Upper lobe of right lung (tissue), 1 donor: ENCODE data around the gene SLC25A13. TPM values are rescaled to one million over a fixed set of nuclear protein-coding genes. Genes with fewer than 3 reads are reported as not detected.

Experiments
- ATAC-seq: fragments of 200-7000 bp; cut with Tn5 transposase; one replicate; pipeline ENCODE4 v1.9.1; 2020; ENCODE audit warnings: mild to moderate bottlenecking, moderate library complexity
- DNase-seq: peaks from one replicate; pipeline ENCODE4 v3.0.0-alpha.2; 2020
- H3K27ac ChIP-seq: fragments of 200-600 bp; one replicate; pipeline ENCODE4 v1.8.0; 2022
- H3K27me3 ChIP-seq: fragments of 200-600 bp; one replicate; pipeline ENCODE4 v1.8.0; 2022; ENCODE audit warnings: mild to moderate bottlenecking
- H3K36me3 ChIP-seq: fragments of 200-600 bp; one replicate; pipeline ENCODE4 v1.8.0; 2022
- H3K4me1 ChIP-seq: fragments of 200-600 bp; one replicate; pipeline ENCODE4 v1.8.0; 2022
- H3K4me3 ChIP-seq: fragments of 200-600 bp; one replicate; pipeline ENCODE4 v1.8.0; 2022; ENCODE audit warnings: mild to moderate bottlenecking
- H3K9me3 ChIP-seq: fragments of 200-600 bp; one replicate; pipeline ENCODE4 v1.8.0; 2022
- CTCF ChIP-seq: fragments of 200-600 bp; IDR thresholded peaks from one replicate; pipeline ENCODE4 v1.8.0; 2022; ENCODE audit warnings: antibody characterized with exemption
- intact Hi-C: fragments of 100-400 bp; cut with DNase I; formaldehyde crosslinking; loops from one replicate; pipeline ENCODE4 v1.11.0; 2022
- total RNA-seq: library from RNA; stranded (reverse); fragmentation: NEBNext Ultra II Directional; extraction: Animal tissue kit (Norgen Biotek cat#: 25700); gene quantifications from one replicate; pipeline ENCODE4 v1.2.1, GENCODE V29; 2021
- donor health status: DM: no; HTN: yes; CAD: no; lungs with severe emphysema.

SLC25A13 gene
- total RNA-seq, 1 donor from 2014 or later, result 34.5 TPM

- H3K9me3 ChIP-seq, result no peaks in the 10 kb centered on the region
- H3K4me3 ChIP-seq, result no peak overlapping the region
- no peaks in the 10 kb centered on the region for H3K27me3 ChIP-seq
- no peak for TF ChIP-seq CTCF
- intact Hi-C loops, result no loop called here
- DNase-seq (no peak), ATAC-seq (no peak)
- H3K27ac ChIP-seq, result no peak overlapping the region
- no peaks in the 10 kb centered on the region for H3K36me3 ChIP-seq
- no peaks in the 10 kb centered on the region for H3K4me1 ChIP-seq
Measured at GRCh38 chr7:96355990-96356506, 34.1 kb upstream of the SLC25A13 start.

- Histone ChIP-seq H3K27ac (no peak overlapping the region), H3K9me3 (no peaks in the 10 kb centered on the region), H3K4me3 (no peak overlapping the region), H3K27me3 (no peaks in the 10 kb centered on the region), H3K36me3 (no peaks in the 10 kb centered on the region), H3K4me1 (no peaks in the 10 kb centered on the region)
- no peak for TF ChIP-seq CTCF
- DNase-seq (no peak), ATAC-seq (no peak)
- intact Hi-C loops, result no loop called here
Measured at GRCh38 chr7:96354881-96355280, 33.0 kb upstream of the SLC25A13 start.

GRCh38 chr7:96349572-96349971 lies 27.7 kb upstream of the SLC25A13 start:
- Histone ChIP-seq H3K36me3 (no peaks in the 10 kb centered on the region), H3K27me3 (no peaks in the 10 kb centered on the region), H3K9me3 (no peaks in the 10 kb centered on the region), H3K27ac (no peak overlapping the region), H3K4me3 (no peak overlapping the region), H3K4me1 (no peaks in the 10 kb centered on the region)
- TF ChIP-seq CTCF, result no peak
- ATAC-seq, result peak; percentile 85
- DNase-seq, result no peak
- intact Hi-C loops, result no loop called here

- Histone ChIP-seq H3K9me3 (no peaks in the 10 kb centered on the region), H3K27me3 (no peaks in the 10 kb centered on the region), H3K4me1 (no peaks in the 10 kb centered on the region), H3K27ac (no peak overlapping the region), H3K36me3 (no peaks in the 10 kb centered on the region), H3K4me3 (no peak overlapping the region)
- ATAC-seq, result no peak
- TF ChIP-seq CTCF, result no peak
- intact Hi-C loops, result no loop called here
- no peak for DNase-seq
Measured at GRCh38 chr7:96347471-96347870, 25.6 kb upstream of the SLC25A13 start.

GRCh38 chr7:96346293-96346953 lies 24.5 kb upstream of the SLC25A13 start:
- TF ChIP-seq CTCF, result no peak
- H3K36me3 ChIP-seq, result no peaks in the 10 kb centered on the region
- H3K4me1 ChIP-seq, result no peaks in the 10 kb centered on the region
- no peak for ATAC-seq
- DNase-seq, result no peak
- intact Hi-C loops, result no loop called here
- no peaks in the 10 kb centered on the region for H3K27me3 ChIP-seq
- no peak overlapping the region for H3K4me3 ChIP-seq
- no peak overlapping the region for H3K27ac ChIP-seq
- no peaks in the 10 kb centered on the region for H3K9me3 ChIP-seq

- ATAC-seq, result no peak
- Histone ChIP-seq H3K4me1 (no peaks in the 10 kb centered on the region), H3K27ac (no peak overlapping the region), H3K9me3 (no peaks in the 10 kb centered on the region), H3K4me3 (no peak overlapping the region), H3K36me3 (no peaks in the 10 kb centered on the region), H3K27me3 (no peaks in the 10 kb centered on the region)
- DNase-seq, result no peak
- intact Hi-C loops, result no loop called here
- TF ChIP-seq CTCF, result no peak
Measured at GRCh38 chr7:96344236-96344635, 22.3 kb upstream of the SLC25A13 start.
